Fibroblast of lung (primary cell): ENCODE data around the gene CRCP. TPM values are rescaled to one million over a fixed set of nuclear protein-coding genes. Genes with fewer than 3 reads are reported as not detected.
A peak's percentile ranks its signal among the peaks of the same experiment; 100 is the strongest.

ENCODE experiments used
- DNase-seq, 2 donors: peaks; one replicate each; pipeline versions ENCODE4 v3.0.0 to v3.0.0-alpha.2; 2010; ENCODE audit warnings: low read depth in 2 of 2
- H2AFZ ChIP-seq: 2 replicates; pipeline ENCODE4 v1.5.1; 2012; ENCODE audit warnings: low read length, control low read depth, inconsistent platforms
- H3K27ac ChIP-seq: 2 replicates; pipeline ENCODE4 v1.5.1; 2011; ENCODE audit warnings: low read length, control low read depth; ENCODE audit not compliant: insufficient read depth
- H3K27me3 ChIP-seq: 2 replicates; pipeline ENCODE4 v1.5.1; 2011; ENCODE audit warnings: mild to moderate bottlenecking, low read length; ENCODE audit not compliant: control insufficient read depth, insufficient read depth
- H3K36me3 ChIP-seq: 2 replicates; pipeline ENCODE4 v1.5.1; 2011; ENCODE audit warnings: low read length; ENCODE audit not compliant: control insufficient read depth, insufficient read depth
- H3K4me1 ChIP-seq: 2 replicates; pipeline ENCODE4 v1.5.1; 2011; ENCODE audit warnings: low read length; ENCODE audit not compliant: control insufficient read depth, insufficient read depth; ENCODE audit errors: extremely low read depth
- H3K4me2 ChIP-seq: 2 replicates; pipeline ENCODE4 v1.5.1; 2011; ENCODE audit warnings: low read length, control low read depth; ENCODE audit not compliant: insufficient read depth; ENCODE audit errors: extremely low read depth
- H3K4me3 ChIP-seq, 4 experiments: fragments of 200-600 bp in 1 of 4; sonication (generic) in 1 of 4; replicated peaks in 1 of 4; 2 replicates each; pipeline ENCODE4 v1.5.1; 2011 to 2016; ENCODE audit warnings: low read length in 4 of 4, low read depth in 3 of 4, mild to moderate bottlenecking in 3 of 4, control low read depth in 2 of 4, inconsistent platforms in 1 of 4, mixed read lengths in 1 of 4; ENCODE audit not compliant: insufficient read depth in 1 of 4; ENCODE audit errors: control extremely low read depth in 1 of 4
- H3K79me2 ChIP-seq: 2 replicates; pipeline ENCODE4 v1.5.1; 2012; ENCODE audit warnings: mild to moderate bottlenecking, low read length, inconsistent platforms; ENCODE audit not compliant: control insufficient read depth, insufficient read depth
- H3K9ac ChIP-seq: 2 replicates; pipeline ENCODE4 v1.5.1; 2011; ENCODE audit warnings: mild to moderate bottlenecking, low read length, control low read depth; ENCODE audit not compliant: insufficient read depth
- H3K9me3 ChIP-seq: 2 replicates; pipeline ENCODE4 v1.5.1; 2012; ENCODE audit warnings: low read depth, low read length; ENCODE audit not compliant: control insufficient read depth, insufficient read depth
- H4K20me1 ChIP-seq: 2 replicates; pipeline ENCODE4 v1.5.1; 2011; ENCODE audit warnings: low read length; ENCODE audit not compliant: control insufficient read depth, insufficient read depth; ENCODE audit errors: extremely low read depth
- EZH2 ChIP-seq: IDR thresholded peaks from 2 replicates; pipeline ENCODE4 v1.5.1; 2012; ENCODE audit warnings: low read length, control low read depth, mild to moderate bottlenecking; ENCODE audit errors: missing control alignments
- polyA plus RNA-seq, 2 donors: library from polyadenylated mRNA; depleted of rRNA in 1 of 2; stranded (reverse) in 1 of 2; unstranded in 1 of 2; fragments of >200 nt; gene quantifications; 2 replicates each; pipeline ENCODE4 v1.2.1, GENCODE V29; 2011 to 2012; ENCODE audit warnings: missing spikeins in 1 of 2
- total RNA-seq: library from RNA; depleted of rRNA; stranded (reverse); fragments of >200 nt; gene quantifications from 2 replicates; pipeline ENCODE4 v1.2.1, GENCODE V29; 2014
- TF ChIP-seq, protein P1 (sequence below), 2 donors: IDR thresholded peaks in 1 of 2; conservative IDR thresholded peaks in 1 of 2; 1 replicate in 1 of 2; 2 replicates in 1 of 2; pipeline ENCODE4 v1.5.1; 2011 to 2012; ENCODE audit warnings: low read length in 2 of 2, control low read depth in 1 of 2, inconsistent platforms in 1 of 2, low read depth in 1 of 2, mild to moderate bottlenecking in 1 of 2

CRCP gene
- total and polyA plus RNA-seq, 2 donors (not counting 1 experiment from before 2014, with no cell fraction given), result 34.9 to 38.3 TPM

DNA sequence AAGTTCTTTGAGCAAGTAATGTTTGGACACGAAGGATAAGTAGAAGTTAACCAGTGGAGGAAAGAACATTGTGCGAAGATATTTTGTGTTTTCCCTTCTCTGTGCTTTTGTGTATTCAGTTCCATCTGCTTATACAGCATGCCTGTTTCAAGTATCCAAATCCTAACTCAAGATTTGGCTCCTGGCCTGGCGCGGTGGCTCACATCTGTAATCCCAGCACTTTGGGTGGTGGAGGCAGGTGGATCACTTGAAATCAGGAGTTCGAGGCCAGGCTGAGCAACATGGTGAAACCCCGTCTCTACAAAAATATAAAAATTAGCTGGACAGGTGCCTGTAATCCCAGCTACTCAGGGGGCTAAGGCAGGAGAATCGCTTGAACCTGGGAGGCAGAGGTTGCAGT, 49.7 kb downstream of the CRCP start:
- H3K79me2 ChIP-seq, result no peaks in the 10 kb centered on the region
- no peak overlapping the region for H2AFZ ChIP-seq
- H3K27ac ChIP-seq, result no peak overlapping the region
- TF ChIP-seq, protein P1, sequence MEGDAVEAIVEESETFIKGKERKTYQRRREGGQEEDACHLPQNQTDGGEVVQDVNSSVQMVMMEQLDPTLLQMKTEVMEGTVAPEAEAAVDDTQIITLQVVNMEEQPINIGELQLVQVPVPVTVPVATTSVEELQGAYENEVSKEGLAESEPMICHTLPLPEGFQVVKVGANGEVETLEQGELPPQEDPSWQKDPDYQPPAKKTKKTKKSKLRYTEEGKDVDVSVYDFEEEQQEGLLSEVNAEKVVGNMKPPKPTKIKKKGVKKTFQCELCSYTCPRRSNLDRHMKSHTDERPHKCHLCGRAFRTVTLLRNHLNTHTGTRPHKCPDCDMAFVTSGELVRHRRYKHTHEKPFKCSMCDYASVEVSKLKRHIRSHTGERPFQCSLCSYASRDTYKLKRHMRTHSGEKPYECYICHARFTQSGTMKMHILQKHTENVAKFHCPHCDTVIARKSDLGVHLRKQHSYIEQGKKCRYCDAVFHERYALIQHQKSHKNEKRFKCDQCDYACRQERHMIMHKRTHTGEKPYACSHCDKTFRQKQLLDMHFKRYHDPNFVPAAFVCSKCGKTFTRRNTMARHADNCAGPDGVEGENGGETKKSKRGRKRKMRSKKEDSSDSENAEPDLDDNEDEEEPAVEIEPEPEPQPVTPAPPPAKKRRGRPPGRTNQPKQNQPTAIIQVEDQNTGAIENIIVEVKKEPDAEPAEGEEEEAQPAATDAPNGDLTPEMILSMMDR (conservative IDR thresholded peaks at IDR 0.05 in 1 of 2, IDR thresholded peaks at IDR 0.05 in 1 of 2; ENCODE audit: low read depth in 1 of 2, low read length in 2 of 2), result no peak
- no peak for TF ChIP-seq EZH2
- no peaks in the 10 kb centered on the region for H4K20me1 ChIP-seq
- no peaks in the 10 kb centered on the region for H3K9me3 ChIP-seq
- H3K27me3 ChIP-seq, result no peaks in the 10 kb centered on the region
- no peaks in the 10 kb centered on the region for H3K36me3 ChIP-seq
- no peak overlapping the region for H3K9ac ChIP-seq
- H3K4me1 ChIP-seq, result no peaks in the 10 kb centered on the region
- DNase-seq, result no peak
- no peak overlapping the region for H3K4me3 ChIP-seq
- no peak overlapping the region for H3K4me2 ChIP-seq

DNA sequence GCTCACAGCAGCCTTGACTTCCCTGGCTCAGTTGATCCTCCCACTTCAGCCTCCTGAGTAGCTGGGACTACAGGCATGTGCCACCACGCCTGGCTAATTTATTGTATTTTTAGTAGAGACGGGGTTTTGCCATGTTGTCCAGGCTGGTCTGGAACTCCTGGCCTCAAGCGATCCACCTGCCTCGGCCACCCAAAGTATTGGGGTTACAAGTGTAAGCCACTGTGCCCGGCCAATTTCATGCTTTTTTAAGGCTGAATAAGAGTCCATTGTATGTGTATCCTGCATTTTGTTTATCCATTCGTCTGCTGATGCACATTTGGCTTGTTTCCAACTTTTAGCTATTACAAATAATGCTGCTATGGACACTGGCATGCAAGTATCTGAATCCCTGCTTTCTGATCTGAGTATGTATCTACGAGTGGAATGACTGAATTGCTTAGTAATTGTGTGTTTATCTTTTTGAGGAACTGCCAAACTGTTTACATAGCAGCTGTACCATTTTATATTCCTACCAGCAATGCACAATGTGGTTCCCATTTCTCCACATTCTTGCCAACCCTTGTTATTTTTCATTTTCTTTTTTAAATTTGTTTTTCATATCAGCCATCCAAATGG, 53.2 kb downstream of the CRCP start:
- no peak overlapping the region for H3K4me2 ChIP-seq
- no peaks in the 10 kb centered on the region for H3K36me3 ChIP-seq
- H3K9me3 ChIP-seq, result no peaks in the 10 kb centered on the region
- TF ChIP-seq, protein P1 (conservative IDR thresholded peaks at IDR 0.05 in 1 of 2, IDR thresholded peaks at IDR 0.05 in 1 of 2; ENCODE audit: low read depth in 1 of 2, low read length in 2 of 2), result no peak
- TF ChIP-seq EZH2, result no peak
- H3K27ac ChIP-seq, result peak overlapping the region; percentile 6
- no peaks in the 10 kb centered on the region for H4K20me1 ChIP-seq
- no peak overlapping the region for H3K4me3 ChIP-seq
- H3K79me2 ChIP-seq, result no peaks in the 10 kb centered on the region
- no peak overlapping the region for H2AFZ ChIP-seq
- H3K27me3 ChIP-seq, result no peaks in the 10 kb centered on the region
- H3K9ac ChIP-seq, result no peak overlapping the region
- peak; percentile 83 to 95 for DNase-seq
- H3K4me1 ChIP-seq, result peaks cover 9% of the 10 kb centered on the region

DNA sequence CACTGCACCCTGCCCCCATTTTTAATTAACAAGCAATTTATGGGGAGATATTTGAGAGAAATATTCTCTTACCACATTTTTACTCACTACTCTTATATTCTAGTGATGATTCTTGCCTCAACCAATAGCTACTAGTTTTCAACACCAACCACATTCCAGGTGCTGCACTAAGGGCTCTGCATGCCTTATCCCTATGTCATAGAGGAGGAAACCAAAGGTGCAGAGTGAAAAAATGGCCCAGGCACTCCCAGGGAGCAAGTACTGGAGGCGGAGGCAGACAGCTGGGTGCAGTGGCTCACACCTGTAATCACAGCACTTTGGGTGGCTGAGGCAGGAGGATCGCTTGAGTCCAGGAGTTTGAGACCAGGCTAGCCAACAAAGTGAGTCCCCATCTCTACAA, 55.0 kb downstream of the CRCP start:
- no peaks in the 10 kb centered on the region for H3K36me3 ChIP-seq
- no peaks in the 10 kb centered on the region for H3K9me3 ChIP-seq
- no peaks in the 10 kb centered on the region for H4K20me1 ChIP-seq
- no peak overlapping the region for H3K4me2 ChIP-seq
- no peak overlapping the region for H3K9ac ChIP-seq
- H3K4me1 ChIP-seq, result peaks cover 9% of the 10 kb centered on the region
- H3K79me2 ChIP-seq, result no peaks in the 10 kb centered on the region
- DNase-seq, result peak in 1 of 2 donors; percentile 29
- H3K4me3 ChIP-seq, result no peak overlapping the region
- H3K27me3 ChIP-seq, result no peaks in the 10 kb centered on the region
- no peak overlapping the region for H2AFZ ChIP-seq
- TF ChIP-seq, protein P1 (conservative IDR thresholded peaks at IDR 0.05 in 1 of 2, IDR thresholded peaks at IDR 0.05 in 1 of 2; ENCODE audit: low read depth in 1 of 2, low read length in 2 of 2), result no peak
- TF ChIP-seq EZH2, result no peak
- H3K27ac ChIP-seq, result no peak overlapping the region
